Stimulated activated CD4-positive, alpha-beta T cell treated with anti-CD3 and anti-CD28 coated beads, Interleukin-2, amount 100 ng/mL, for 24 hours (primary cell): ENCODE results near the gene PLA2R1.

Experiments used
- DNase-seq, 2 donors: peaks; one replicate each; pipeline ENCODE4 v3.0.0-alpha.2; 2020

PLA2R1 gene

GRCh38 chr2:159891917-159892730, 170.3 kb downstream of the PLA2R1 start:
- no peak for DNase-seq

- DNase-seq, result no peak
Measured at GRCh38 chr2:159891267-159891588, 171.2 kb downstream of the PLA2R1 start.

DNA sequence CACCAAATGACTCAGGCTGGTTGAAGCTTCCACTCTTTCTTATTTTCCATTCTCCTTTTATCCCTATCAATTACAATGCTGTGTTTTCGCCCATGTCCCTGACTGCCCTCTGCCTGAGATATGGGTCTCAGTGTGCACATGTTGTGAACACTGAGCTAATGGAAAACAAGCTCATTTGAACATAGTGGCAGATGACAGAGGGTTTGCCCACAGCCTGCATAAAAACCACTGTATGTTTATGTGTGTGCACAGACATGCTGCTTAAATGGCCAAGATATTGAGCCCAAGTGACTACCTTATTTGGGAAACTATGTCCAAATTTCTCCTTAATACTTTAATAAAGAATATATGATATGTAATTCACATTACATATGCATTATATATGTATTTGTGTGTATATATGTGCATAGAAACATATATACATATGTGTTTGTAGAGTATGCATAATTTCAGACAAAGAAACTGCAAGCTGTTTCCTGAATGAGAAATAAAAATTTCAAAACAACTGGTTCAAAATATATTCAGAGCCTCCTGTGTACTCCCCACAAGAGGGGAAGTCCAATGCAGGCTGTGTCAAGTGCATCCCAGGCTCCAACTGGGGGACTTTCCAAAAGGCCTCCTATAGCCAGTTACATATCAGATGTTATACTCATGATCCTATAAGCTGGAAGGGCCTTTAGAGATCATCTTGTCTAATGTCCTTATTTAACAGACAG, 171.7 kb downstream of the PLA2R1 start:
- DNase-seq, result no peak

GRCh38 chr2:159882130-159882745, 180.2 kb downstream of the PLA2R1 start:
- no peak for DNase-seq
